Ovary (tissue), 3 donors: ENCODE results near the gene CACNA2D3.
"Not testable (repeated sequence)": the region's sequence is repeated elsewhere in the genome, so short reads cannot be mapped to it uniquely, and the experiment has no call there.

ENCODE experiments used
- CTCF ChIP-seq, 3 donors: fragments of 450-650 bp in 2 of 3; fragments of 200-600 bp in 1 of 3; IDR thresholded peaks; one replicate each; pipeline versions ENCODE4 v1.5.1 to v1.8.0; 2016 to 2022; ENCODE audit warnings: antibody characterized with exemption in 3 of 3, mild to moderate bottlenecking in 1 of 3
- EP300 ChIP-seq: sonication (generic); formaldehyde crosslinking; IDR thresholded peaks from one replicate; pipeline ENCODE4 v1.6.1; 2017; ENCODE audit warnings: antibody characterized with exemption
- POLR2A ChIP-seq: fragments of 450-650 bp; IDR thresholded peaks from one replicate; pipeline ENCODE4 v1.6.1; 2017; ENCODE audit warnings: antibody characterized with exemption, mild to moderate bottlenecking, moderate library complexity
- donor health status: DM: no; HTN: no; CAD: no.

GRCh38 chr3:54977946-54978345, 855.6 kb downstream of the CACNA2D3 start:
- TF ChIP-seq CTCF (IDR thresholded peaks at IDR 0.05); POLR2A; EP300: not testable (repeated sequence)
